Mesothelial cell of epicardium (in vitro differentiated cells): ENCODE measurements around the gene ALPL. TPM values are rescaled to one million over a fixed set of nuclear protein-coding genes. Genes with fewer than 3 reads are reported as not detected.

Experiments used
- DNase-seq, 2 experiments: peaks; one replicate each; pipeline ENCODE4 v3.0.0; 2021; ENCODE audit warnings: low spot score in 2 of 2; ENCODE audit not compliant: unreplicated experiment in 2 of 2
- H3K27ac Mint-ChIP-seq: 2 replicates; pipeline ENCODE4 v1.8.0; 2021; ENCODE audit warnings: mixed read lengths
- H3K27me3 Mint-ChIP-seq: 2 replicates; pipeline ENCODE4 v1.8.0; 2021; ENCODE audit warnings: low read depth, mixed read lengths
- H3K36me3 Mint-ChIP-seq: 2 replicates; pipeline ENCODE4 v1.8.0; 2021; ENCODE audit warnings: mixed read lengths
- H3K4me1 Mint-ChIP-seq: 2 replicates; pipeline ENCODE4 v1.8.0; 2021; ENCODE audit warnings: mixed read lengths
- H3K4me3 Mint-ChIP-seq: 2 replicates; pipeline ENCODE4 v1.8.0; 2021; ENCODE audit warnings: mild to moderate bottlenecking, moderate library complexity, mixed read lengths
- H3K9me3 Mint-ChIP-seq: 2 replicates; pipeline ENCODE4 v1.8.0; 2021; ENCODE audit warnings: mixed read lengths
- CTCF ChIP-seq: fragments of 200-600 bp; sonication (generic); IDR thresholded peaks from one replicate; pipeline ENCODE4 v1.5.0; 2021; ENCODE audit warnings: antibody characterized with exemption; ENCODE audit not compliant: unreplicated experiment
- total RNA-seq: library from RNA; stranded (reverse); gene quantifications from 3 replicates; pipeline ENCODE4 v1.2.1, GENCODE V29; 2021

Gene ALPL
- total RNA-seq, 1 donor from 2014 or later = 0.89 TPM

GRCh38 chr1:21589618-21590017, 80.4 kb downstream of the ALPL start:
- Mint-ChIP-seq H3K36me3 (no peaks in the 10 kb centered on the region), H3K4me3 (no peak overlapping the region), H3K4me1 (peaks cover 19% of the 10 kb centered on the region), H3K27me3 (peaks cover 34% of the 10 kb centered on the region), H3K27ac (no peak overlapping the region), H3K9me3 (no peaks in the 10 kb centered on the region)
- DNase-seq = no peak
- TF ChIP-seq CTCF = no peak

- peaks cover 15% of the 10 kb centered on the region for H3K4me1 Mint-ChIP-seq
- TF ChIP-seq CTCF = no peak
- peaks cover 29% of the 10 kb centered on the region for H3K27me3 Mint-ChIP-seq
- no peak for DNase-seq
- H3K27ac Mint-ChIP-seq = no peak overlapping the region
- no peak overlapping the region for H3K4me3 Mint-ChIP-seq
- H3K9me3 Mint-ChIP-seq = no peaks in the 10 kb centered on the region
- H3K36me3 Mint-ChIP-seq = no peaks in the 10 kb centered on the region
Observed at GRCh38 chr1:21590126-21590880, 81.1 kb downstream of the ALPL start.

GRCh38 chr1:21590934-21591333, 81.7 kb downstream of the ALPL start:
- Mint-ChIP-seq H3K36me3 (no peaks in the 10 kb centered on the region), H3K27me3 (peaks cover 28% of the 10 kb centered on the region), H3K9me3 (no peaks in the 10 kb centered on the region), H3K4me1 (peaks cover 15% of the 10 kb centered on the region), H3K27ac (no peak overlapping the region), H3K4me3 (no peak overlapping the region)
- no peak for TF ChIP-seq CTCF
- DNase-seq = no peak

GRCh38 chr1:21592086-21592865, 83.1 kb downstream of the ALPL start:
- Mint-ChIP-seq H3K4me3 (no peak overlapping the region), H3K9me3 (no peaks in the 10 kb centered on the region), H3K4me1 (peaks cover 7% of the 10 kb centered on the region), H3K27ac (no peak overlapping the region), H3K36me3 (no peaks in the 10 kb centered on the region), H3K27me3 (peaks cover 18% of the 10 kb centered on the region)
- no peak for TF ChIP-seq CTCF
- DNase-seq = no peak

GRCh38 chr1:21593231-21593630, 84.0 kb downstream of the ALPL start:
- DNase-seq = no peak
- Mint-ChIP-seq H3K4me1 (peaks cover 7% of the 10 kb centered on the region), H3K9me3 (no peaks in the 10 kb centered on the region)

More at GRCh38 chr1:21593231-21593630, 84.0 kb downstream of the ALPL start:
- no peak overlapping the region for H3K4me3 Mint-ChIP-seq
- H3K36me3 Mint-ChIP-seq = no peaks in the 10 kb centered on the region
- H3K27me3 Mint-ChIP-seq = peaks cover 13% of the 10 kb centered on the region
- no peak for TF ChIP-seq CTCF
- no peak overlapping the region for H3K27ac Mint-ChIP-seq
